ENCODE results near the gene GALC. TPM values are rescaled to one million over a fixed set of nuclear protein-coding genes. Genes with fewer than 3 reads are reported as not detected.

The GALC gene
- total RNA-seq, 1 experiment from 2014 or later = 10.7 TPM

GRCh38 chr14:87999277-87999676 is 6.3 kb upstream of the GALC start:
- no peak for TF ChIP-seq ZNF396 (CRISPR knock-in tag; IDR thresholded peaks at IDR 0.05; ENCODE audit: borderline replicate concordance)
- TF ChIP-seq JAZF1 (CRISPR knock-in tag; IDR thresholded peaks at IDR 0.05) = no peak
- TF ChIP-seq CREB1 (CRISPR knock-in tag; IDR thresholded peaks at IDR 0.05) = no peak
- TF ChIP-seq FOXK1 (CRISPR knock-in tag; IDR thresholded peaks at IDR 0.05) = no peak
- no peak for TF ChIP-seq OVOL2 (CRISPR knock-in tag; IDR thresholded peaks at IDR 0.05; ENCODE audit: borderline replicate concordance)
- no peak for TF ChIP-seq FOXP1 (CRISPR knock-in tag; IDR thresholded peaks at IDR 0.05; ENCODE audit: borderline replicate concordance)
- no peak for TF ChIP-seq ATF2 (CRISPR knock-in tag; IDR thresholded peaks at IDR 0.05; ENCODE audit: borderline replicate concordance, low read depth)
- no peak for TF ChIP-seq ESRRA (CRISPR knock-in tag; IDR thresholded peaks at IDR 0.05; ENCODE audit: borderline replicate concordance)
- no peak for TF ChIP-seq ZNF512 (CRISPR knock-in tag; IDR thresholded peaks at IDR 0.05; ENCODE audit: borderline replicate concordance)
- TF ChIP-seq ZNF317 (CRISPR knock-in tag; IDR thresholded peaks at IDR 0.05; ENCODE audit: borderline replicate concordance, low read depth) = no peak
- TF ChIP-seq CREM (CRISPR knock-in tag; IDR thresholded peaks at IDR 0.05) = no peak
- no peak for TF ChIP-seq RORB (CRISPR knock-in tag; IDR thresholded peaks at IDR 0.05)
- no peak for TF ChIP-seq STAT6 (CRISPR knock-in tag; conservative IDR thresholded peaks at IDR 0.05; ENCODE audit: low read depth)
- no peak for TF ChIP-seq ZBTB43 (CRISPR knock-in tag; IDR thresholded peaks at IDR 0.05)
- TF ChIP-seq ZNF138 (CRISPR knock-in tag; conservative IDR thresholded peaks at IDR 0.05) = no peak
- no peak for TF ChIP-seq MYBL2 (CRISPR knock-in tag; IDR thresholded peaks at IDR 0.05)
- TF ChIP-seq SMAD3 (CRISPR knock-in tag; IDR thresholded peaks at IDR 0.05; ENCODE audit: borderline replicate concordance) = no peak
- H3K27ac Mint-ChIP-seq = no peak overlapping the region
- ATAC-seq (no peak), DNase-seq (ENCODE audit: low spot score) (no peak)
- no peak overlapping the region for H3K4me3 Mint-ChIP-seq
- H3K36me3 Mint-ChIP-seq = no peaks in the 10 kb centered on the region
- H3K4me1 Mint-ChIP-seq = peaks cover 8% of the 10 kb centered on the region
- POLR2A ChIA-PET = no interaction called here
- CTCF ChIA-PET = no interaction called here
- H3K27me3 Mint-ChIP-seq (ENCODE audit: low read depth) = no peaks in the 10 kb centered on the region
- no peaks in the 10 kb centered on the region for H3K9me3 Mint-ChIP-seq

- H3K4me3 Mint-ChIP-seq = no peak overlapping the region
- TF ChIP-seq NR3C1 (CRISPR knock-in tag; conservative IDR thresholded peaks at IDR 0.05; ENCODE audit: low read depth) = no peak
- no peak for TF ChIP-seq TP53 (CRISPR knock-in tag; IDR thresholded peaks at IDR 0.05)
- no peak for TF ChIP-seq ZNF317 (CRISPR knock-in tag; IDR thresholded peaks at IDR 0.05; ENCODE audit: borderline replicate concordance, low read depth)
- no peak for TF ChIP-seq TEAD4 (CRISPR knock-in tag; IDR thresholded peaks at IDR 0.05)
- no peak for TF ChIP-seq ATF2 (CRISPR knock-in tag; IDR thresholded peaks at IDR 0.05; ENCODE audit: borderline replicate concordance, low read depth)
- TF ChIP-seq SP1 (CRISPR knock-in tag; conservative IDR thresholded peaks at IDR 0.05) = no peak
- no peak for TF ChIP-seq HMGA2 (CRISPR knock-in tag; IDR thresholded peaks at IDR 0.05)
- TF ChIP-seq ZBTB21 (CRISPR knock-in tag; IDR thresholded peaks at IDR 0.05; ENCODE audit: borderline replicate concordance) = no peak
- no peak for TF ChIP-seq TCF7 (CRISPR knock-in tag; IDR thresholded peaks at IDR 0.05; ENCODE audit: low read depth)
- TF ChIP-seq ERG (CRISPR knock-in tag; IDR thresholded peaks at IDR 0.05) = no peak
- no peak for TF ChIP-seq PRRX2 (CRISPR knock-in tag; IDR thresholded peaks at IDR 0.05)
- no peak for TF ChIP-seq ZNF138 (CRISPR knock-in tag; conservative IDR thresholded peaks at IDR 0.05)
- TF ChIP-seq ZNF423 (CRISPR knock-in tag; IDR thresholded peaks at IDR 0.05) = no peak
- no peak for TF ChIP-seq CREB1 (CRISPR knock-in tag; IDR thresholded peaks at IDR 0.05)
- no peak for TF ChIP-seq RELA (CRISPR knock-in tag; IDR thresholded peaks at IDR 0.05; ENCODE audit: borderline replicate concordance)
- TF ChIP-seq MYBL2 (CRISPR knock-in tag; IDR thresholded peaks at IDR 0.05) = no peak
Observed at GRCh38 chr14:87998482-87998881, 5.5 kb upstream of the GALC start.

More at GRCh38 chr14:87998482-87998881, 5.5 kb upstream of the GALC start:
- no peak for DNase-seq (ENCODE audit: low spot score)
- Mint-ChIP-seq H3K36me3 (no peaks in the 10 kb centered on the region), H3K27ac (no peak overlapping the region), H3K9me3 (no peaks in the 10 kb centered on the region), H3K27me3 (ENCODE audit: low read depth) (no peaks in the 10 kb centered on the region), H3K4me1 (peaks cover 13% of the 10 kb centered on the region)
- POLR2A ChIA-PET = no interaction called here
- CTCF ChIA-PET = no interaction called here
- no peak for ATAC-seq

All from WTC11 (cell line).